NCI-H345 treated with DMSO at 0.1 percent for 48 hours (cell line): ENCODE results near the gene SYNCRIP.
"Not testable (repeated sequence)": the region's sequence is repeated elsewhere in the genome, so short reads cannot be mapped to it uniquely, and the experiment has no call there.

Experiments used
- DNase-seq: peaks from one replicate; lab custom pipeline; 2025; ENCODE audit not compliant: unreplicated experiment; lab: John Stamatoyannopoulos, UW

The SYNCRIP gene

DNA sequence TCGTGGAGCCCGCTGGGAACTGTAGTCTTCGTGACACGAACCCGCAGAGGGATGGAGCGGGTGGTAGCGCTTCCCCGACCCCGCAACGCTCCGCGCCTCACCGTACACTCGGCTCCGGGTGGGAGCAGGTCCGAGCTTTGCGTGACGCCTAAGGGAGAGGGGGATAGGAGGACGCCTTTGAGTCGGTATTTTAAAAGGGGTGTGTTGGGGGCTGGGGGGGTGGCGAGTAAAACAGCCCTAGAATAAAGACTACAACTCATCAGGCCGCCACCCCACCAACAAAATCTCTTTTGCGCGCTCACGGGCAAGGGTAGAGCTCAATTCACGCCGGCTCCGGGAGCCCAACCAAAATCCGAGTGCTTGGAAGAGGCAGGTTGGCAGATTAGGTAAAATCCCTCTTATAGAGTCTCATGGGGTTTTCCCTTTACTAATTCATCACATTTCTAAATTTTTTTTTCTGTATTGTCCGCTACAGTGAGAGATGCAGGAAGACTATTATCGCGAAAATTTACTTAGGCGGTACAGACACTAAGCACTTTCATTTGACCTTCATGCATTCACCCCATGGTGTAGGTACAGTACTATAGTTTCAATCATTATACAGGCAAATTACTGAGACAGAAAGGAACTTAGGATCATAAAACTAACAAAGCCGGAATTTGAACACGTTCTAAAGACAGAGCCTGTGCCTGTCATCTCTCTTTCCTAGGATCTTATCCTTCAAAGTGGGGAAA is 48.3 kb downstream of the SYNCRIP start:
- DNase-seq: no peak

DNA sequence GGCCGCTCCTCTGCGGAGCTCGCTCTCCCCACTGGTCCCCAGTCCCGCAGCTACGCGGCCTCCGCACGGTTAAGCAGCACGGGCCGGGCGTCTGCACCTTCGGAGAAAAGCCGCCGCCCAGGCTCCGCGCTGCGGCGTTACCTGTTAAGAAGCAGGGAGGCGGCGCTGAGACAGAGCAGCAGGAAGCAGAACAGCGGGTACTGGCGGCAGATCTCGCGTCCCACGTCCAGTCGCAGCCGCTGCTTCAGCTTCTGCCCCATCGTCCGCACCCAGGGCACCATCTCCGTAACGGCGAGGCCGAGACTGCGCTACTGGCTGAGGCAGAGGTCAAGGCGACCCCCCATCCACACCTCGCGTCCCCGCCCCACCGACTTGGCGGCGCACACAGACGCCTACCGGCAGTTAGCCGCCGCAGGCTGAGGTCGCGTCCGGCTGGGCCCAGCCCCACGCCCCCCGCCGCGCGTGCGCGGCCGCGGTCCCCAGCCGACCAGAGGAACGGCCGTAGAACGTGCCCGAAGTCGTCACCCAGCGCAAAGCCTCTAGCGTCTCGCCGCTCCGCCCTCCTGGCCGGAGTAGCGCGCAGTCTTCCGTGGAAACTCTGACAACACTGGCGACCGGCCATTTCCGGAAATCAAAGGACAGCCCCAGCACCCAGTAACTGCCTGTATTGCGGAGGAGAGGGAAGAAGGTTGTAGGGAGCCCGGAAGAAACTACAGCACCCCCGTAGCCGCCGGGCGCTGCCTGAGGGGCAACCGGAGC is 49.1 kb downstream of the SYNCRIP start, which contains the start of gene SNX14:
TSS of gene SNX14 (minus strand) at position 421 of the 759 bp plus-strand sequence. CDS start at position 281, 140 bp downstream.
- peak; percentile 52 for DNase-seq

DNA sequence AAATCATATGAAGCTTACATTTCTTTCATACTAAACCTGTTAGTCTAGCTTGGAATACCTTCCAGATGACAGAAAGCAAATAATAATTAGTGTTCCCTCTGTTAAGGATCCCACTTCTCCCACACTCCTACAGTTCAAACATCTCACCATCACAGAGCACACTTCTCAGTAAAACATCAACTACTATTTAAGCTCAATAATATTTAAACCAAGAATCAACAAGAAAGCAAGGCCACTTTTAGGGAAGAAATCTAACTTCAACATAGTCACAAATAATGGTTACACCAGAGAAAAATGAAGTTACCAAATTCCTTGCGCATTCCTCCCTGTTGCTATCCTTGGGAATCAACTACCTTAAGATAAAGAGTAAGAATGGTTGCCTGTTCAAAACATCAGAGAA is 50.7 kb downstream of the SYNCRIP start:
- no peak for DNase-seq

DNA sequence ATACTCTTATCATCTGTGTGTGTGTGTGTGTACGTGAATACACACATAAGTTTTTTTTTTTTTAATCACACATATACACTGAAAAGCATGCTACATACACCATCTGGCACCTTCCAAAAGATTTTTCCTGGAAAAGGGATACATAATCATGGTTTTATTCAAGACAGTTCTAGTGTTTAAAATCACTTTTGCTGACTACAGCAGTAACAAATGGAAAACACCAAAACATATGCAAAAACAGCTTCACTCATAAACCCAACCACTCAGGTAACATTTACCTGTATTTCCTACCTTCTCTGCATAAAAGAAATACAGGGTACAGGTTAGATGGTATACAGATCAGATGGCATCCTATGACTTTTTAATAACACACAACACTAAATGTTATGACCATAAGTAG is 51.5 kb downstream of the SYNCRIP start:
- no peak for DNase-seq

DNA sequence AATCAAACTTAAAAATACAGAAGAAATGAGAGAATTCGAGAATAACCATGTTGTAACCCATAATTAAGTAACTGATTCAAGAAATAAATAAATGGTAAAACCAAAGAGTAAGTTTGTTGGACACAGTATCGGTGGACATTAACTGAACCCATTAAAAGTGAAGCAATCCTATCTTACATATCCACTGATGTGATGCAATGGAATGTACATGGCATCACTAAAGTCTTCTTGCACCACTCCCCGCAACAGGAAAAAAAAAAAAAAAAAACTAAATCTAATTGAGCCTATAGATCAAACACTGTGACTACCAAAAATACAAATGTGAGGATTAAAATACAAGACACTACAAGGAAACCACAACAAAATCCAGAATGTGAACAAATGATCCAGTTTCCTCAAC is 56.9 kb downstream of the SYNCRIP start:
- no peak for DNase-seq

DNA sequence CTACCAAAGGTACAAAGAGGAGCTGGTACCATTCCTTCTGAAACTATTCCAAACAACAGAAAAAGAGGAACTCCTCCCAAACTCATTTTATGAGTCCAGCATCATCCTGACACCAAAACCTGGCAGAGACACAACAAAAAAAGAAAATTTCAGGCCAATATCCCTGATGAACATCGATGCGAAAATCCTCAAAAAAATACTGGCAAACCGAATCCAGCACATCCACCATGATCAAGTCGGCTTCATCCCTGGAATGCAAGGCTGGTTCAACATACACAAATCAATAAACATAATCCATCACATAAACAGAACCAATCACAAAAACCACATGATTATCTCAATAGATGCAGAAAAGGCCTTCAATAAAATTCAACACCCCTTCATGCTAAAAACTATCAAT is 59.9 kb downstream of the SYNCRIP start:
- not testable (repeated sequence) for DNase-seq

DNA sequence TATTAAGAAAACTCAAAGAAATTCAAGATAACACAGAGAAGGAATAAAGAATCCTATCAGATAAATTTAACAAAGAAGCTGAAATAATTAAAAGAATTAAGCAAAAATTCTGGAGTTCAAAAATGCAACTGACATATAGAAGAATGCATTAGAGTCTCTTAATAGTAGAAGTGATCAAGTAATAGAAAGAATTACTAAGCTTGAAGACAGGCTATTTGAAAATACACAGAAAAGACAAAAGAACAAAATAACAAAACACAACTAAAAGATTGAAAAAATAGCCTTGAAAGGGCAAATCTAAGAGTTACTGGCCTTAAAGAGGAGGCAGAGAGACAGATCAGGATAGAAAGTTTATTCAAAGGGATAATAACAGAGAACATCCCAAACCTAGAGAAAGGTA is 61.1 kb downstream of the SYNCRIP start:
- no peak for DNase-seq

DNA sequence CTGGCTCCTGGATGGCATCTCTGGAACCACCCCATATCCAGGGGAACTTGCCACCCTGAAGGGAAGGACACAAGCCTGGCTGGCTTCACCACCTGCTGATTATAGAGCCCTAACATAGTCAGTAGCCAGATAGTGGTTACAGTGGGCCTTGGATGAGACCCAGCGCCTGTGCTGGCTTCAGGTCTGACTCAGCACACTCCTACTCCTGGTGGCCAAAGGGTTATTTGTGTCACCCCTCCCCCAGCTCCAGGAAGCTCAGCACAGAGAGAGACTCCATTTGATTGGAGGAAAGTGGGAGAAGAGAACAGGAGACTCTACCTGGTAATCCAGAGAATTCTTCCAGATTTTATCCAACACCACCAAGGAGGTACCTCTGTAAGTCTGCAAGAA is 61.8 kb downstream of the SYNCRIP start:
- no peak for DNase-seq

DNA sequence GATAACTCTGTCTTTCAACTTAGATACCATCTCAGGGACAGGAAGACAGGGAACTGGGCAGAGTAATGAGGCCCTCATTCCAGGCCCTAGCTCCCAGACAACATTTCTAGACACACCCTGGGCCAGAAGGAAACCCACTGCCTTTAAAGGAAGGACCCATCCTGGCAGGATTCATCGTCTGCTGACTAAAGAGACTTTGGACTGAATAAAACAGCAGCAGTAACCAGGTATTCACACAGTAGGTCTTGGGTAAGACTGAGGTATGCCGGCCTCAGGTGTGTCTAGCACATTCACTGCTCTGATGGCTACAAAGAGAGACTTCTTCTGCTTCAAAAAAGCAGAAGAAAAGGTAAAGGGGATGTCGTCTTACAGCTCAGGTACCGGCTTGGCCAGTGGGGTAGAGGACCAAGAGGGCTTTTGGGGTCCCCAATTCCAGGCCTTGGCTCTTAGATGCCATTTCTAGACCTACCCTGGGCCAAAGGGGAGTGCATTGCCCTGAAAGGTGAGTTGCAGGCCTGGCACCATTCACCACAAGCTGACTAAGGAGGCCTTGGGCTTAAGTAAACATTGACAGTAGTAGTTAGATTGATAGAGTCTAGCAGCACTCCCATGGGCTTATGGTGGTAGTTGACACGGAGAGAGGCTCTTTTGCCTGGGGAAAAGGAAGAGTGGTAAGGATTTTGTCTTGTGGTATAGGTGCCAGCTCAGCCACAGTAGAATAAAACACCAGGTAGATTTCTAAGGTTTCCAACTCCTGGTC is 62.4 kb downstream of the SYNCRIP start:
- DNase-seq: no peak

DNA sequence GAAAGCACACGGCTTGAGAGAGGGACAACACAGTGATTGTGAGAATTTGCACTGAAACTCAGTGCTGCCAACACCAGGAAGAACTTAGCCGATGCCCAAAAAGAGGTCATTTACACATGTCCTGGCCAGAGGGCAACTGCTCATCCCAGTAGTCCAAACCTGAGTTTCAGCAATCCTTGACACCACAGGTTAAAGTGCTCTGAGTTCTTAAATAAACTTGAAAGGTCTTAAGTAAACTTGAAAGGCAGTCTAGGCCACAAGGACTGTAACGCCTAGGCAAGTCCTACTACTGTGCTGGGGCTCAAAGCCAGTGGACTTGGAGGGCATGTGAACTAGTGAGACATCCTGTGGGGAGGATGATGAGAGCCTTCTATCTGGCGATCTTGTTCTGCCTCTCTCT is 63.1 kb downstream of the SYNCRIP start:
- no peak for DNase-seq

DNA sequence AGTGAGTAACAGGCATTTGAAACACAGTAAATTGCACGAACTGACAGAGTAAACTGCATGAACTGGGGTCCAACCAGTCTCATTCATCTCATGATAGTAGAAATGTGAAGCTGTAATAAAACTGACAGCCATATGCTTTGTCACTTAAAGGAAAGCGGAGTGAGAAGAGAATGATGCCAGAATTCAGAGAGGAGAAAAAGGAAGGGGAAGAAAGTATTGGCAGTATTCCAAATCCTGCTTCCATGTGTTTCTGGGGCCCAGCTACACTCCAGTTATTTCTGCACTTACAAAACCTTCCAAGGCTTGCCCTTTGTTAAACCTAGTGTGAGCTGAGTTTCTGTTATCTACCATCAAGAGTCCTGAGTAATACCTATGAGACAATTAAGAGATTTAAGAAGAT is 66.2 kb downstream of the SYNCRIP start:
- DNase-seq: no peak

DNA sequence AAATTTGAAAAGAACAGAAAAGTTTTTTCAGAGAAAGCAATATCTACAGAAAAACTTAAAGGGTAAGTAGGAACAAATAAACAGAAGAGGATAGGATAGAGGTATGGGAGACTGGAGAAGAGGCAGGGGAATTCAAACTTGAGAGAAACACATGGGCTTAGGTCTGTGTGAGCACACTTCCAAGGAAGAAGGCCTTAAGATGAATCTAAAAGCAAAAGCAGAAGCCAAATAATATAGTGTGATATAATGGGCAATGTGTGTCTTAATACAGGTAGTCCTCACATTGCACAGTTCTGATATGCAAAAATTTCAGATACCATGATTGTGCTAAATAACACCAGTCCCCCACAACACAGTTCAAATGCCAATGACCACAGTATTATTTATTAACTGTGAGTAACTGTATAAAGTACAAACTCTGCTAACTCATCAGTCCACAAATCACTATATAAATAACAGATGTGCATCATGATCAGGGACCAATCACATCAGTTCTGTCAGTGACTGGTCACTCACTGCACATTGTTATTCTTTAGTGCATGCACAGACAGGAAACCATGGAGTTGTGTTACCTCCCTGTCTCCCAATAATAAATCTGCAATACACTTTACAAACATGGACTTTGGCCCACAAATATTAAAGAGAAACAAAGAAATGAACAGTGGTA is 67.6 kb downstream of the SYNCRIP start:
- no peak for DNase-seq

DNA sequence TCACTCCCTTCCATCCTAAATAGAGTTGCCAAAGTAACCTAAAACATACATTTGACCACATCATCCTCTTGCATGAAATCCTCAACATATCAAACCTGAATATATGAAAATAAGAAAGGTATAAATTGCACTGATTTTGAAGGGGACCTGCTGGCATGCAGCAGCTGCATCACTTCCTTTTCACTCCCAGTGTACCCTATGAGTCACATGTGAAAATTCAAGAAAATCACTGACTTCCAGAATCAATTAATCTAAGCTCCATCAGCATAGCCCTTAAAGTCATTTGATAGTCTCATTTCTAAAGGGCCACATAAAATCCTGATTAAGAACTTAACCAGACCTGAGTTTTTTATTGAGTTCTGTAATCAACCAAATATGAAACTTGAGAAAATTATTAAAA is 73.4 kb downstream of the SYNCRIP start:
- DNase-seq: no peak

DNA sequence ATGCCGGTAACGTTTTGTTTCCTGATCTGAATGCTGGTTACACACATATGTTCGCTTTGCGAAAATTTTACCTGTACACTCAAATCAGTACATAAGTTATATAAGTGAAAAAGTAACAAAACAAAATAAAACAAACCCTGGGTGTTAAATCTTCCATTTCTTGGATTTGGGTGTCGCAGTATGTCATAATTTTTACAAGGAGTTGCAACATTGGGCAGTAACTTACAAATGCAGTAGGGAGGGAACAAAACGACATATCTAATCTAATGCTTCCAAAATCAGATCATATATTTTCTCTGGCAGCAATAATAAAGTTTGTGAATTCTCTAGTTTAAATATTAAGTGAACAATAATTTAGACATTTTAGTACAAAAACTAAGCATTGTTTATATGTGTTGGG is 74.3 kb downstream of the SYNCRIP start:
- no peak for DNase-seq

DNA sequence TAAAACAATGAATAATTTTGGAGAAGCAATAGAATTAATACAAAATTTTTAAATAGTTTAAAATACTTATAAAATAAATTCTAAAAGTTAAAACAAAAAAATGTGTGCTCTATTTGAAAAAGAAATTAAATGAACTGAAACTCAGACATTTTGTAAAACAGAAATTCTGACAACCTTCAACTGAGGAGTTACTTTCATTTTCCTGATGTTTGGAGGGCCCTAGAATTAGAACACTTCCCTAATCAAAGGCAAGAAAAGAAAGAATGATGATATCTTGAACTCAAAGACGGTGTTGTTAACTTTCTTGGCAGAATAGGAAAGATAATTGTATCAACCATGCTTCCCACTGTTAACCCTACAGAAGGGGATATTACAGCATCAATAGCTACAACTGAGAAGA is 77.0 kb downstream of the SYNCRIP start:
- no peak for DNase-seq

DNA sequence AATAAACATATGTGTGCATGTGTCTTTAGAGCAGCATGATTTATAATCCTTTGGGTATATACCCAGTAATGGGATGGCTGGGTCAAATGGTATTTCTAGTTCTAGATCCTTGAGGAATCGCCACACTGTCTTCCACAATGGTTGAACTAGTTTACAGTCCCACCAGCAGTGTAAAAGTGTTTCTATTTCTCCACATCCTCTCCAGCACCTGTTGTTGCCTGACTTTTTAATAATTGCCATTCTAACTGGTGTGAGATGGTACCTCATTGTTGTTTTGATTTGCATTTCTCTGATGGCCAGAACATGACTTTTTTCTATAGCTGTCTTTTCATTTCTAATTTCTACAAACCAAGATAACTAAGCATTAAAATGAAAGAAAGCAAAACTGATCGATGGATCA is 78.5 kb downstream of the SYNCRIP start:
- not testable (repeated sequence) for DNase-seq
